Stimulated activated CD8-positive, alpha-beta memory T cell treated with anti-CD3 and anti-CD28 coated beads, Interleukin-4, amount 100 ng/mL, for 24 hours (primary cell): ENCODE measurements around the gene MAGOH.
A peak's percentile ranks its signal among the peaks of the same experiment; 100 is the strongest.
"Not testable (repeated sequence)": the region's sequence is repeated elsewhere in the genome, so short reads cannot be mapped to it uniquely, and the experiment has no call there.

Experiments
- DNase-seq: peaks from one replicate; pipeline ENCODE4 v3.0.0-alpha.2; 2020; ENCODE audit warnings: low read depth

Gene MAGOH

DNA sequence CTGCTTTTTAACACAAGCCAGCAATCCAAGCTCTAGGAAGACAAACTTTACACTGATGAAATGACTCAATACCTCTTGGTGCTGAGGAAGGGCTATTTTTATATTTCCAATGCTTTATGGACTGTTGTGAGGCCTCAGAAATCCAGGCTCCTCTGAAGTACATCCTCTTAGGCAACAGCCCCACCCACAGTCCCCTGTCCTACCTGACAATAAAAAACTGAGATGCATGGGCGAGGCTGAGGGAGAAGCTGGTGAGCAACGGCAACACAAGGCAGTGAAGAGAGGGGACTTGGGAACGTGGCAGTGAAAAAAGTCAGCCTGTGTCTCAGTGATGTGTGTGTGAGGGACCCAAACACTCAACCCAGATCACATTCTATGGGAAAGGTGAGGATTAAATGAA is 51.8 kb downstream of the MAGOH start:
- DNase-seq = no peak

DNA sequence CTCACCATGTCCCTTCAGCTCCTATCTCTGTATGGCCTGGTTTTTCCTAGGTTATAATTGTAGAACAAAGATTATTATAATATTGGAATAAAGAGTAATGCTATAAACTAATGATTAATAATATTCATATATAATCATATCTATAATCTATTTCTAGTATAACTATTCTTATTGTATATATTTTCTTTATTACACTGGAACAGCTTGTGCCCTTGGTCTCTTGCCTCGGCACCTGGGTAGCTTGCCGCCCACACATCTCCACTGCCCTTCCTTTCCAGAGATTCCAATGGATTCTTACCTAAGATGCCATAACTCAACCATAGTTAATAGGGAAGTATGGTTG is 52.4 kb downstream of the MAGOH start:
- DNase-seq = not testable (repeated sequence)

DNA sequence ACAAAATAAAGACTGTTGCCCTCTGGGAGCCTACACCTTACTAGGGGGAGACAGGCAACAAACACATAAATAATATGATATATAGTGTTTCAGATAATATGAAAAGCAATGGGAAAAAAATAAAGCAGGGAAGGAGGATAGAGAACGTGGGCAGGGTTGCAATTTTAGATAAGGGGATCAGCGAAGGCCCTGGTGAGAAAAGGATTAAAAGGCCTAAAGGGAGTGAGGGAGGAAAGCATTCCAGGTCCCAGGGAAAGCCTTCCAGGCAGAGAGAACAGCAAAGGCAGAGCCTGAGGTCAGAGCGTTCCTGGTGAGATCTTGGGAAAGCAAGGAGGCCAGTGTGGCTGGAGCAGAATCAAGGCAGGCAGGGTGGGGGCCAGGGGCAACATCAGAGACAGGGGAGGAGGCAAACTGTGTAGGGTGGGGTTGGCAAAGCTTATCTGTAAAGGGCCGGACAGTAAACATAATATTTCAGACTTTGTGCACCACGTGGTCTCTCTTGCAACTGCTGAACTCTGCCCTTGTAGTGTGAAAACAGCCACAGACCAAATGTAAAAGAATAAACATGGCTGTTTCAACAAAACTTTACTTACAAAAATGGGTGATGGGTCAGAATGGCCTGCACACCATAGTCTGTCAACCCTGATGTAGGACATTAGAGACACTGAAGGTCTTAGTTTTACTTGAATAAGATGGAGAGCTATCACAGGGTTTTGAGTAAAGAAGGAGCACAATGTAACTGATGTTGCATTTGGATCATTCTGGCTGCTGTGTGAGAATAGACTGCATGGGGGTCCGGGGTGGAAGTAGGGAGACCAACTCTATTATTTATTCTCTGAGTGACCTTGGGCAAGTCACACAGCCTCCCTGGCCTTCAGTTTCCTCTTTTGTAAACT is 55.0 kb downstream of the MAGOH start:
- DNase-seq = no peak

DNA sequence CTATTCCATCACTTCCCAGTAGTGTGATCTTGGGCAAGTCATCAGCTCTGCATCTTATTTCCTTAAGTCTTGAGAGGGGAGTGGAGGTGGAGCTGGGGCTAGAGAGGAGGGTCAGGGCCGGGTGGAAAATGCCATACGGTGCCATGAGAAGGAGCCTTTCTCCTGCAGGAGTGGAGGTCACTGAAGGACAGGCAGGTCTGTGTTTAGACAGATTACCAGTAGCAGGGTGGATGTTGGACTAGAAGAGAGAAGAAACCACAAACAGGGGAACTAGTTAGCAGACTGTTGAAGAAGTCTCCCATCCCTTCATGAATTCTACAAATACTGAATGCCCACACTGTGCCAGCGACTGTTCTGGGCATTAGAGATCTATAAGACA is 55.6 kb downstream of the MAGOH start:
- no peak for DNase-seq

DNA sequence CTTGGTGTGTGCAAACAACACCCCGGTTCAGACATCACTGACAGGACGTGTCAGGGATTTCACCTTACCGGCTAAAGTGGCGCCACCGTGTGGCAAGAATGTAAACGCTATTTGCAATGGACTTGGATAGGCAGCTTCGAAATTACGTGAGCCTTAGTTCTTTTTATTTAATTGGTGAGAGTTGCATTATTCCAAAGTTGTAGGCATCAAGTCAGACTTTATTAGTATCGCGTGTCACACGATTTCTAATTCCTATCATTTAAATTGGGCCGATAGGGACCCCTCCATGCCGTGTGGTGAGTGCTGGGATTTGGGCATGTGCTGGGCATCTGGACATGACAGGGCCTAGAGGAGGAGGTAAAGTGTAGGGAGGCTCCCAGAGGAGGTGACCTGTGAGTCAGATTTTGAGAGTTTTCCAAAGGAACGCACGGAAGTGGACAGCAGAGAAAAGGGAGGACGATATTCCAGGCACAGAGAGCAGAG is 56.2 kb downstream of the MAGOH start:
- DNase-seq = peak; percentile 73

DNA sequence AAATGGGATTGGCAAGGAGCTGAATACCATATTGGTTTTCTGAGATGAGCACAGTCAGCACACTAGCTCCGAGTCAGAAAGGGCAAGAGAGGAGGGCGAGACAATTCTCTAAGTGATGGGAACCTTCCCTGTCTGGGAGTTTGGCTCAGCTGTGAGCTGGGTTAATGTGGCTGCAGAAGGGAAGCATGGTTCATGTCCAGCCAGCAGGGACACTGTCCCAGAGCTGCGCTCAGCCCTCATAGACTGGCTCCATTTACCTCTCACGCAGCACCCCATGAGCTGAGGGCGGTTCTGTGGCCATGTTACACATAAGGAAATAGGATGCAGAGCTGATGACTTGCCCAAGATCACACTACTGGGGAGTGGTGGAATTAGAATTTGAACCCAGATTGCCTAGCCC is 57.4 kb downstream of the MAGOH start:
- DNase-seq = no peak

DNA sequence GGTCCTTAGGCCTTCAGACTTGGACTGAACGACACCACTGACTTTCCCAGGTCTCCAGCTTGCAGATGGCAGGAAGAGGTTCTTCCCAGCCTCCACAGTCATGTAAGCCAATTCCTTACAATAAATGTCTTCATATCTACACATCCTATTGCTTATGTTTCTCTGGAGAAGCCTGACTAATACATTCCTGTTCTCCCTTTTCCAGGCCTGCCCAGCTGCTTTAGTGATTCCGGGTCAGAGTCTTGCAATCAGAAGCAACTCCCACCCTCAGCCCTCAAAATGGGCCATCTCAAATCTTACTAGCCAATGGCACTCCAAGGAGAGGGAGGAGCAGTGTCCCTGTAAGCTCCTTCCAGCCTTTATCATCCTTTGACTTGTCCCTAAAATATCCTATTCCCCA is 58.1 kb downstream of the MAGOH start:
- no peak for DNase-seq
